ENCODE data around the gene AK2.

GRCh38 chr1:33070628-33071027, 33.9 kb upstream of the AK2 start:
- TF ChIP-seq, protein P1, sequence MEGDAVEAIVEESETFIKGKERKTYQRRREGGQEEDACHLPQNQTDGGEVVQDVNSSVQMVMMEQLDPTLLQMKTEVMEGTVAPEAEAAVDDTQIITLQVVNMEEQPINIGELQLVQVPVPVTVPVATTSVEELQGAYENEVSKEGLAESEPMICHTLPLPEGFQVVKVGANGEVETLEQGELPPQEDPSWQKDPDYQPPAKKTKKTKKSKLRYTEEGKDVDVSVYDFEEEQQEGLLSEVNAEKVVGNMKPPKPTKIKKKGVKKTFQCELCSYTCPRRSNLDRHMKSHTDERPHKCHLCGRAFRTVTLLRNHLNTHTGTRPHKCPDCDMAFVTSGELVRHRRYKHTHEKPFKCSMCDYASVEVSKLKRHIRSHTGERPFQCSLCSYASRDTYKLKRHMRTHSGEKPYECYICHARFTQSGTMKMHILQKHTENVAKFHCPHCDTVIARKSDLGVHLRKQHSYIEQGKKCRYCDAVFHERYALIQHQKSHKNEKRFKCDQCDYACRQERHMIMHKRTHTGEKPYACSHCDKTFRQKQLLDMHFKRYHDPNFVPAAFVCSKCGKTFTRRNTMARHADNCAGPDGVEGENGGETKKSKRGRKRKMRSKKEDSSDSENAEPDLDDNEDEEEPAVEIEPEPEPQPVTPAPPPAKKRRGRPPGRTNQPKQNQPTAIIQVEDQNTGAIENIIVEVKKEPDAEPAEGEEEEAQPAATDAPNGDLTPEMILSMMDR (conservative IDR thresholded peaks at IDR 0.05 in 1 of 2, IDR thresholded peaks at IDR 0.05 in 1 of 2; ENCODE audit: low read depth in 1 of 2, low read length in 2 of 2): no peak
- no peak for TF ChIP-seq EZH2 (IDR thresholded peaks at IDR 0.05; ENCODE audit: low read length, missing control alignments)

Data from fibroblast of lung (primary cell).